Right lobe of liver (tissue), 4 donors: ENCODE data around the gene HSF4.

Experiments
- POLR2A ChIP-seq: fragments of 450-650 bp; IDR thresholded peaks from one replicate; pipeline ENCODE4 v1.6.1; 2017; ENCODE audit warnings: antibody characterized with exemption, mild to moderate bottlenecking
- TF ChIP-seq, protein P1 (sequence below), 4 donors: fragments of 200-600 bp in 3 of 4; fragments of 450-650 bp in 1 of 4; IDR thresholded peaks; one replicate each; pipeline versions ENCODE4 v1.5.1 to v1.8.0; 2016 to 2022; ENCODE audit warnings: antibody characterized with exemption in 4 of 4, mild to moderate bottlenecking in 2 of 4
- donor health status: DM: no; HTN: no; CAD: no.
- donor health status: DM: no; HTN: no; CAD: no.
- donor health status: DM: no; HTN: yes; CAD: no.

GRCh38 chr16:67180166-67180565 is 15.6 kb downstream of the HSF4 start:
- TF ChIP-seq, protein P1, sequence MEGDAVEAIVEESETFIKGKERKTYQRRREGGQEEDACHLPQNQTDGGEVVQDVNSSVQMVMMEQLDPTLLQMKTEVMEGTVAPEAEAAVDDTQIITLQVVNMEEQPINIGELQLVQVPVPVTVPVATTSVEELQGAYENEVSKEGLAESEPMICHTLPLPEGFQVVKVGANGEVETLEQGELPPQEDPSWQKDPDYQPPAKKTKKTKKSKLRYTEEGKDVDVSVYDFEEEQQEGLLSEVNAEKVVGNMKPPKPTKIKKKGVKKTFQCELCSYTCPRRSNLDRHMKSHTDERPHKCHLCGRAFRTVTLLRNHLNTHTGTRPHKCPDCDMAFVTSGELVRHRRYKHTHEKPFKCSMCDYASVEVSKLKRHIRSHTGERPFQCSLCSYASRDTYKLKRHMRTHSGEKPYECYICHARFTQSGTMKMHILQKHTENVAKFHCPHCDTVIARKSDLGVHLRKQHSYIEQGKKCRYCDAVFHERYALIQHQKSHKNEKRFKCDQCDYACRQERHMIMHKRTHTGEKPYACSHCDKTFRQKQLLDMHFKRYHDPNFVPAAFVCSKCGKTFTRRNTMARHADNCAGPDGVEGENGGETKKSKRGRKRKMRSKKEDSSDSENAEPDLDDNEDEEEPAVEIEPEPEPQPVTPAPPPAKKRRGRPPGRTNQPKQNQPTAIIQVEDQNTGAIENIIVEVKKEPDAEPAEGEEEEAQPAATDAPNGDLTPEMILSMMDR (IDR thresholded peaks at IDR 0.05) = no peak
- TF ChIP-seq POLR2A = no peak
